ENCODE measurements around the gene LYZL4.

LYZL4 gene

DNA sequence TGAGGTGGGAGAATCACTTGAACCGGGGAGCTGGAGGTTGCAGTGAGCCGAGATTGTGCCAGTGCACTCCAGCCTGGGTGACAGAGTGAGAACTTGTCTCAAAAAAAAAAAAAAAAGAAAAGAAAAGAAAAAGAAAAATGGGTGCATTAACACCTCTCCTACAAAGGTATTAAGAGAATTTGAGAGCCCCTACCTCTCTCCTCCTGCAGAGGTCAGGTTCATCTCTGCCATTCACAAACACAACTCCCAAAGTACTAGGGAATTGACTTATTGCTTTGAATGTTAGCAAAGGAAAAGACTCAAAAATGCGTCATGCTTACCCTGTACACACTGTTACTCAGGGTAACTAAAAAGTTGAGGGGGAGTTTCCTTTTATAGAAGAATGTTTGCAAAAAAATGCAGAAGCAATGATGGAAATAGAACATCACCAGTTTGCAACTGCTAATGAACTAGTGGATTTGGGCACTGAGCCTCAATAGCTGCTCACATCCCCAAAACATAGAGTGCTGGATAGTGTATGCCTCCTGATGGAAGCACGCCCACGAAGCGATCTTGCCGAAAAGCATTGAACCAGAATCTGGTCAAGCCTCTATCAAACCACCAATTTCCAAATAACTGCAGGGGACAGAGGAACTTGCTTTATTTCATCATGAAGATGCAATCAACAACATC, 15.5 kb upstream of the LYZL4 start:
- DNase-seq (ENCODE audit: low spot score): no peak

DNA sequence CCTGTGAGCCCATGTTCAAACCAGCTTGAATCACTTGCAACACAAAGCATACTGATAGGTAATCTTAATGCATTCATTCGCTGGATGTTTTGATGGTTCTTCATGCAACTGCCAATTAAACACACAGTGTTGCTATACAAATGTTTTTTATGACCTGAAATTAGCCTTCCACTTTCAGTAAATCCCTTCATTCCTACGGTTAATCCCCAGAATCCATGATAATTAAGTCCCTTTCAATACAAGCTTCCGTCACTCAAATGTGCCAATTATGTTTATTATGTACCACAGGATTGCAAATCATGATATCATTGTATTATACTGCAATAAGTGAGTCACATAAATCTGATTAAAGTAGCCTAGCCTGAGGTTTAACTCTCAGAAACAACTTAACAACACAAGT, 14.5 kb upstream of the LYZL4 start:
- no peak for DNase-seq (ENCODE audit: low spot score)

DNA sequence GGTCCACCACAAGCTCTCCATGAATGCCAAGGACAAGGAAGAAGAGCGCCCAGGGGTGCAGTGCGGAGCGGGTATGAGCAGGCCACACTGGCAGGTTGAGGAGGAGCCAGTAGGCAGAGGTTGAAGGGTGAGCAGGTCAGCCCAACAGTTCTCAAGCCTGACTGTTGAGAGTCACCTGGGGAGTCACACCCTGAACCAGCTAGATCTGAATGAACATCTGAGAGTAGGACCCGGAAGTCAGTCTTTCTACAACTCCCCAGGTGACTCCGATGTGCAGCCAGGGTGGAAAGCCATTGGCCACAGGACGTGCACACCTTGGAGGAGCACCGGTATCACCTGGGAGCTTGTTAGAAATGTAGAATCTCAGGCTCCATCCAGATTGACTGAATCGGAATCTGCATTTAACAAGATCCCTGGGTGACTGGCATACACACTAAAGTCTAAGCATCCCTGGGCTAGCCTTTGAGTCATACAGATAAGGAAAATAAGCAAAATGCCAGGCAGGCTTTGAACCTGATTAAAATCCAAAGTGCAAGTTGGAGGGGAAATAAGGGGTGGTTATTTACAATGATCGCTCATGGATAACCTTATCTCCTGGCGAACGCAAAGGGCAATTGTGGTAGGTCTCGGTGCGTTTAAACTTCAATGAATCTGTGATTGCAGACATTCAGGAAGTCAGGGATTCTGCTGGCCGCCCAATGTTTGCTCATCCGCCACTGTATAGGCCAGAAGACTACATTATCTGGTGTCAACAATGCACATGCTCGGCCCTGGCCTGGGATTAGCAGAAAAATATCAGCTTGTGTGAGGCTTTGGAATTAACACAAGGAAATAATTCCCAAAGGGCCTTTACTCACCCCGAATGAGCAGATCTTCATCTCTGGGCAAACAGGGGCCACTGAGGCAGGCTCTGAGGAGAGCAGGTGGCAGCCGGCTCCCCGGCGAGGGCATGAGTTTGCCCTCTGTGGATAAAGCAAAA, 11.7 kb upstream of the LYZL4 start:
- DNase-seq (ENCODE audit: low spot score): no peak

DNA sequence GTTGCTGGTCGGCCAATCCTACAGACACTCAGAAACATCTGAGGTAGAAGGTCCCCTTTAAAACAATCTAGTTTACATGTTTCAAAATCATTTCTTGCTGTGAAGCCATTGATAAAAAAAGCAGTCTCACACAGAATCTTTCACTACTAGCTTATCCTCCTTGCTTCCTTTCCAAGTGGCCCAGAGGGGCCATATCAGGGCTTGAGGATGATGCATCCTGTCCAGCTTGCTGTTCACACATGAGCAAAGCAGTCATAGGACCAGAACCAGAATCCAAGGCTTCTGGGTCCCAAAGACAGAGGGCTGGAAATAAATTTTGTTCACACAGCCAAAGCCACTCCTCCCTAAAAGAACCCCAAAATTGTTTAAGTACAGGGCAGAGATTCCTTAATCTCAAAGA, 9.2 kb upstream of the LYZL4 start:
- no peak for DNase-seq (ENCODE audit: low spot score)

DNA sequence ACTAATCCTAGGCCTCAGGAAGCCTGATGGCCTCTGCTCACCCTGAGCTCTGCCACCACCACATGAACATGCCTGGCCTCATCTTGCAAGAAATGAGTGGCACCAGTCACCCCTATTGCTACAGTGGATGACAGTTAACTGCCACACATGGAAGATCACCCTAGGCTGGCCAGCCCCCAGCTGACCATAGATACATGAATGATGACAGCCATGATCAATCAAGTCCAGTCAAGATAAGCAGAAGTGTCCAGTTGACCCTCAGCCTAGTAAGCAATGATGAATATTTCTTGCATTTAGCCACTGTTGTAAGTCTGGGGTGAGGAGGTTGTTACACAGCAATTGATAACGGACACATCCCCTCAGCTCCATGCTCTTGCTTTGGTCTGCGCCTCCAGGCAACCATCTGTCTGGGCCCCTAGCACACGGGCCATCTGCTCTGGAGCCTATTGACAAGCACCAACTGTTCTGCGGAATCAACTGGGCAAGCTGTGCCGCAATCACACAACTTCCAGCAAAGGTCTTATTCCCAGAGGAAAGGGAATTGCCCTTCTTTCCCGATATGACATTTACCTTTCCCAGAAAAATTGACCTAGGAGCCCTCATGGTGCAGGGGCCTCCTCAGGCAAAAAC, 2.2 kb upstream of the LYZL4 start:
- DNase-seq (ENCODE audit: low spot score): no peak

DNA sequence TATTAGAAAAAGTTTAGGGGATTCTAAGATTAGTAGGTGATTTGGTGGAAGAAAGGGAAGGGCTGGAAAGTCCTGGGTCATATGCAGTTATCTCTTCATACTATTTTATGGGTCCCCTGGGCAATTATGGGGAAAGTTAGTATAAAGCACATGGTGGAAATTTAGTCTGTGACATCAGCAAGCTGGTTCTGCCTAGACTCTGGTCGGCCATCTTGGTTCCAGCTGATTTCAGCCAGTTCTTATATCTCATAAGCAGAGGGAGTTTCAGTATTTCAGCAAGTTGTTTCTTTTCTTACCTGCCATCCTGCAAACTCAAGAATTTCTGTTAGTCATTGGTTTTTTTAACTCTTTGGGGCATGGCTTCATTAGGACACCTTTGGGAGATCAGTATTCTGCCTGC, 1.0 kb upstream of the LYZL4 start:
- no peak for DNase-seq (ENCODE audit: low spot score)

DNA sequence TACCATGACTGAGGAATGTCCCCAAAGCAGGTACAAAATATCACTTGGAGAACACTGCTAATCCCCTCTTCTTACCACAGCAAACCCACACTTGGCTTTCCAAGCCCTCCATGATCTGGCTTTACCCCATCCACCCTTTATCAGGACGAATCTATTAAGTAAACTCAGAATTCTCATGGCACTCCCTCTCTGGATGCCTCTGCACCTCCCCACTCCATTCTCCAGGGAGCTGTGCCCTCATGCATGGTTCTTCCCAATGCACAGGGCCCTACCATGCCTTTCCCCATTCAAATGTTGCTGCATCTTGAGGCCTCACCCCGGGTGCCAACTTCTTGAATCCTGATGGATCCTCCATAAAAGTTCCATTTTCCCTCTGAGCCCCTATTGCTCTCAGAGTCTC, 2.3 kb downstream of the LYZL4 start:
- DNase-seq (ENCODE audit: low spot score): no peak

DNA sequence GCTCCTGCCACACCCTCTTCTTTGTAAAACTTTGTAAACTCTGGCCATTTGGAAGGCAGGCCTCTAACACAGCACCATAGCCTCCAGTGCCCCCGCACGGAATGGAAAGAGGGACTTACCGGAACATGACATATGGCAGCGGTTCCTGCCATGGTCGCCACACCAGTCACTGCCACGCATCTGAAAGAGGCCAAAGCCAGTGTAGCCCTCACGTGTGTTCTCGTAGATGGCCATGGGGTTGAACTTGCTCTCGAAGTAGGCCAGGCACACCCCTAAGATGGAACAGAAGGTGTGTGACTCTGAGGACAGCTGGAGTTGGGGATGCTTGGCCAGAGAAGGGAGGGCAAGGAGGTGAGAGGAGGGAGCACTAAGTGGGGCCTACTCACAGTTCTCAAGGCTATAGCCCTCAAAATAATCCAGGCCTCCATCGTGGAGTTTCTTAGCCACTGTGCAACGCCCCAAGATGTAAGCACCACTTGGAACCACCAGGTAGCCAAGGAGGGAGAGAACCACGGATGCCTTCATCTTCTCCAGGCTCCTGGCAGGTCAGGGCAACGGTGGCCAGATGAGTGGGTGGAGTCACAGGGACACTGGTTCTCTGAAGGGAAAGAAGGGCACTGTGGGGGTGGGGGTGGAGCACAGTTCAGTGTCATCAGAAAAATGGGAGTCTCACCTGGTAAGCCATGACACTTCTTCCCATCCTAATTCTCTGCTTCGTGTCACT, 3.5 kb downstream of the LYZL4 start:
- no peak for DNase-seq (ENCODE audit: low spot score)

DNA sequence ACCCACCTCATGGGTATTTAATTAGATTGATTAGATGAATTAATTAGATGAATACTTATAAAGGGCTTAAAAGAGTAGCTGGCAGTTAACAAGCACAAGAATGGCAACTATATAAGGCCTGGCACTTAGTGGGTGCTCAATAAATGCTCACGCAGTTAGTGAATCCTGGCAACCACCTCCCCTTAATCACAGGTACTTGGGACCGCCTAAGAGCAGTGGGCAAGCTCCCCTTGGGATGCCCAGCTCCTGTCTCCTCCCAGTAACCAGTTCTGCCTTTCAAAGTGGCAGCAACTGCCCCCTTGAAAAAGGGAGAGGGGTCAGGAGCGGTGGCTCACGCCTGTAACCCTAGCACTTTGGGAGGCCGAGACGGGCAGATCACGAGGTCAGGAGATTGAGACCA, 4.6 kb downstream of the LYZL4 start:
- DNase-seq (ENCODE audit: low spot score): no peak

DNA sequence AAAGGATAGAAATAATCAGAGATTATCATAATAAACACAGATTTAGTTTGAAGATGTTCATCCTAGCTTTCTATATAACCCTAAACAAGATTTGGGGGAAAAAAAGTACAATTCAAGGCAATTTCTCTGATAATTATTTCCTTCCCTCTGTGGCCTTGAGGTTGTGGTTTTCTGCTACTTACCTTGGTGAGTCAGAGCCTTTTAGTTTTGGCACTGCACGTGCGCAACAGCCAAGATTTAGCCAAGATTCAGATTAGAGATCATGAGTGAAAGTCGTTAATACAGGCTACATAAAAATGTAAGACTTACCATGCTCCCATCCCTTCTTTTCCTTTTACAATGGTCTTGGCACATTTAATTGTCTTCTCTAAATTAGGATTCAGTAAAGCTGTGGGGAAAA, 6.7 kb downstream of the LYZL4 start:
- no peak for DNase-seq (ENCODE audit: low spot score)

DNA sequence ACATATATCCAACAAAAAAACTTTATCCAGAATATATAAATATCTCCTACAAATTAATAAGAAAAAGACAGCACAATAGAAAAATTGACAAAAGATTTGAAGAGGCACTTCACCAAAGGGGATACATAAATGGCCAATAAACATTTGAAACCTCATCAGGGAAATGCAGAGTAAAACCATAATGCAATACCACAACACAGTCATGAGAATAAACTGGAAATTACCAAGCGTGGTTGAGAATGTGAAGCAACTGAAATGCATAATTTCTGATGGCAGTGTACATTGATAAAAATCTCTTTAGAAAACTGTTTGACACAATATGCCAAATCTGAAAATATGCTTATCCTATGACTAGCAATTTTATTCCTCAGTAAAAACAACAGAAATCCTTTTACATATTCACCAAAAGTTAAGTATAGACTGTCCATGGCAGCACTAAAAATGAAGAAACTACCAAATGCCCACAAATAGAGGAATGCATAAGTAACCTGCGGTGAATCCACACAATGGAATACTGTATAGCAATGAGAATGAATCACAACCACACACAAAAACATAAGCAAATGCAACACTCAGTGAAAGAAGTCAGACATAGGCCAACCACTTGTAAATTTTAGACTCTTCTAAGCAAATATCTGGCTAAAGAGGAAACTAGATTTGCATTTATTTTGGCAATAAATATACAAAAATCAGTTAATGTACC, 7.9 kb downstream of the LYZL4 start:
- no peak for DNase-seq (ENCODE audit: low spot score)

DNA sequence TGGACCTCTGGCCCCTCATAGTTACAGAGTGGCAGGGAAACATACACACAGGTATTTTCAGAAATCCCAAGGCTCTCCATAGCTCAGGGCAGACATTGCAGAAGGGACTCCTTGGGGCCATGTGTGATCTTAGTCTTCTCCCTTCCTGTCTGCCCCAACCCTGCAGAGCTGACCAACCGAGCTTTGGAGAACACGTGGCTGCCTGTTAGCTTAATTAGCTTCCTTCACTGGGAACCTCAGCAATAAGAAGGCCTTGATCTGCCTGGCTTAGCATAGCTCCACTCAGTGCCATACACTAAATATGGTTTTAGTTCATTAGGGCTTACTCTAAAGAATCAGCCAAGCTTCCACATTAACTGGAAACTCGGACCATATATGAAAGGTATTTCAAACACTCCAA, 12.3 kb downstream of the LYZL4 start:
- no peak for DNase-seq (ENCODE audit: low spot score)

DNA sequence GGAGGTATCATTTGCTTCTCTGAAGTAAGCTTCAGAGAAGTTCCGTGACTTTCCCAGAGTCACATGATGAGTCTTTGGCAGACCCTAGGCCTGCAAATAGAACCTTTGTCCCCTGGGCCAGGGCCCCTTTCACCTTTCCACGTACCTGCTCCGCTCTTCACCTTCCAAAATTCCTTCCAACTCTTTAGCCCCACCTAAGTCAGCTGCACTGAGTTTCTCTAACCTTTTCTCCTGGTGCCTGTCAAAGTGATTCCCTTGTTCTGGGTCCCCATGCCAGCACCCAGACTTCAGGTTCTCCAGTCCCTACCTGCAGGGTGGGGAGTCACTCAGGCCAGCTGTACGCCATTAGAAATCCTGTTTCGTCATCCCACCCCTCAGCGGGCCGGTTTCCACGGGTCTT, 12.8 kb downstream of the LYZL4 start:
- DNase-seq (ENCODE audit: low spot score): no peak

DNA sequence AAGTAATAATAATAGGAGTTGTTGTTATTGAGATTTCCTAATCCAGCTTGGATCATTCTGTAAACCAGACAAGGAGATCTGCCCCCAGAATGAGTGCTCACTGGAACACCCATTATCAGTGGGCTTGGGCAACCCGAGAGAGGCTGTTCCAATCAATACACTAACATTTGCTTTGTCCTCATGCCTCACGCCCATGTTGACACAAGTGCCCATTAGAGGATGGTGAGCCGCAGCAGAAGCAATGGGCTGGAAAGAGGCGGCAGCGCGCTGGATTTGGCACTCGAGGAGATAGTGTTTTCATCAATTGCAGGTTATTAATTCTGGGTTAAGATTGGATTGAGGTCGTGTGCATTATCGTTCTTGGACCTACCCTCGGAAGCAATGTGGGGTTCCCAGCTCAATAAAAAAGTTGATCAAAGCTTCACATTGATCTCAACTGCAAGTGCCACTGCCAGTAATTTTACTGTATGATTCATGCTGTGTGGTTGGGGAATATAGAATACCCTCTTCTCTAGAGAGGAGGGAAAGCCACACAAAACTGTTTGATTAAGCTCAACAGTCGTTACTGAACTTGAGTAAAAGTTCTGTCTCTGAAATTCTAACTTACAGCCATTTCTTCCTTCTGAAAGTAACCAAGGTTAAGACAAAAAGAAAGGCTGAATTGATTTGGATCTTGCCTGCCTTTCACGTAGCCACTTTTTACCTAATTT, 15.7 kb downstream of the LYZL4 start:
- DNase-seq (ENCODE audit: low spot score): no peak

DNA sequence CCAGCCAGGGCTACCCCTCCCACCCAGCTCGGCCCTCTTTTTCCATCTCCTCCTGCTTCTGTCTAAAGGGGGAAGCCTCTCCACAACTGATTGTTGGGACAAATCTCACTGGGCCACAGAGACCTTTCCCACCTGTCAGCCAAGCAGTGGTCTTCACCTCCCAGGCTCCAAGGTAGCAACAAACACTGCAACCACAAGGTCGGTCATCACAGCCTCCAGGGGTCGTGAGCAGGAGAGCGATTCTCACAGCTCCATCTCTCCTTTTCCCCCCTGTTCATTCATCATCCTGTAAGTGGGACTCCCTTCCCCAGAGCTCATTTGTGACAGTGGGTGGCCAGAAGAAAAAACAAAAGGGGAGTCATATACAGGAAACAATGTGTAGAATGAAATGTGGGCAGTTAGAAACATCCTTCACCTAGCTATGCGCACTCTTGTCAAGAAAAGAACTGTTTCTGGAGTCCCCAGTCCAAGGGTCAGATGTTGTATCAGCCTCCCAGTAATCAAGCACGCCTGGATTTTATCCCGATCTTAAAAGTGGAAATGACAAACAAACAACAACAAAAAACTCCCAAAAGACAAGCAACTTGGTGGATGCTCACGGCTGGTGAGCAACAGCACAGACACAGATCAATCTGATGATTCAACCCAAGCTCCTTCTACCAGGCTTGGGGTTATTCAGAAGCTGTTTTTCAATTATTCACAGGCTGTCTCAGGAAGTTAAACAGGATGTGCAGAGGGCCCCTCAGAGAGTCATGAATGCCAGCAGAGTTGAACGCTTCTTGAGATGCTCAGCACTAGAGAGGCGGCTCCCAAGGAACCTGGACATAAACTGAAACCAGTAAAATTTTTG, 22.4 kb downstream of the LYZL4 start:
- DNase-seq (ENCODE audit: low spot score): no peak

DNA sequence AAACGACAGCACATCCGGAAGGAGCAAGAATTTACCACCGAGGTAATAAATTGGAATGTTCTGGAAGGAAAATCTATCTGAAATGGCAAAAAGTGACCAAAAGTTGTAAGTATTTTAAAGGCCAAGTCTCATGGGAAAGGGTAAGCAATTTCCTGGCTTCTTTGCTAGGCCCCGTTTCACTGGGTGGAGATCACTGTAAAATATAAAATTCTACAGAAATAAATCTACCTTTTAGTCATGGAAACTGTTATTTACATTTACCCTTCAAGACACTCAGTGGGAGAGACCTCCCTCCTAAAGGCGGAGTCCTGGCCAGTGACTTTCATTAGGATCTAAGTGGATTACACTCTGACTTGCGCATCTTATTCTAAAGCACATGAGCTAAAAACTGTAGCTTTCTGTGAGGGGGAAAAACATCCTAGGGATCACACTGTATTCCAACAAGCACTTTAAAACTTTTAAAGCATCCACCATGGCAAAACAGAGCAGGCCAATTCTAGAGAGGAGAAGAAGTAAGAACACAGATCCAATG, 28.8 kb downstream of the LYZL4 start:
- no peak for DNase-seq (ENCODE audit: low spot score)

DNA sequence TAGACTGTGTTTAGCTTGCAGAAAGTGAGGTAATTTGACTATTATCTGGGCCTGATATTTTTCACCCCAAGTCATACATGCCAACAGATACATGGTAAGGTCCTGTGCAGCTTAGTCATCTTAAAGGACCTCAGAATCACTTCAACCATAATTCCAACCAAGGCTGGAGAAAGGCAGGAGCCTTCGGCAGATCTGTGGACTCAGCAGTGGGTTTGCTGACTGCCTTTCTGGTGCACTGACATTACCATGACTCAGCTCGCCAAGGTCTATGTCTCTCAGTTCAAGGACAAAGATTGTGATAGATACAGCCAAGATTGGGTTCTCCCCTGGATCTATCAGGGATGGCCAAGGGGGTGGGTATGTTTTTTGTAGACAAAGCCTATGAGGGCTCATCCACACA, 32.7 kb downstream of the LYZL4 start:
- DNase-seq (ENCODE audit: low spot score): no peak

DNA sequence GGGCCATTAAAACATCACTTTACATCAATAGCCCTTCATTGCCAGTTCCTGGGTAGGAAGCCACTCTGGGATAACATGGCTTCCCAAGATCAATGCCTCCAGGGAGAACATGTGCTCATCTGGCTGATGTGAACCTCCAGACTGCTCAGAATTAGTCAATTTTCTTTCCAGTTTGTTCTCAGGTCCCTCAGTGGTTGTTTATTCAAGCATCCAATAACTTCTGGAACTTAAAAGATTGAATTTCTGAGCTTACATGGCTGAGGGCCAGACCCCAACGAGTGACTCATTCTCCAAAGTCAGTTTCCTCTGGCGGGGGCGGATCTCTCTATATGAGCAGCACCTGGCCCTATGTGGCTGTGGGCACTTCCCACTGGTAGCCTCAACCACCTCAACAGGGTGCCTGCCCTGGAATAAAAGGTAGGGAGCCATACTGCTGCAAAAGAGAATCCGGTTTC, 34.0 kb downstream of the LYZL4 start:
- DNase-seq (ENCODE audit: low spot score): no peak

DNA sequence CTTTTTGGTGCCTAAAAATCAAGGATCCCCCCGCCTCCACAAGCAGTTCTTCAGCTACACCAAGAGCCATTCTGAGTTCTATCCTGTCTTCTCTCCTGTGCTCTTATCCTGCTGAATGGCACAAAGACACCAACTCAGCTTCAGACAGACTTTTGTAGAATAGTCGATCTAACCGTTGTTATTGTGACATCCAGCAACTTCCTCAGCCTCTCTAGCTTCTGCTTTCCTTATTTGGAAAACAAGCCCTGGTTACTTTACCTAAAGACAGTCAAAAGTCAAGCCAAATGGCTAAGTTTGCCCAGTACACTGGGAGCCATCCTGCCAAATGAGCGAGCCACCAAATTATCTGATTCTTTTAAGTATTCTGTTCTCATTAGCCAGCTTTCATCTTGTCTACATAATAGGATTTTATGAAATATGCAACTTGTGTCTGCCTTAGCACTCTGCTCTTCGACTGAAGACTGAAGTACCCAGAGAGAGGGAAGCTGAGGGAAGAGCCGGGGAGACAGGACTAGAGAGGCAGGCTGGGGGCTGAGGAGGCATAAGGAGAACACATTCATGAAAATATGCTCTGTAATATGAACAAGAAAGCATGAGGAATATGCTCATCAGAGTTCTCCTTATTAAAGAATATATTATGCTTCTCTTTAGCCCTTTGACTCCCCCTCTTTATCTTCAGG, 35.1 kb downstream of the LYZL4 start:
- DNase-seq (ENCODE audit: low spot score): no peak
